SK-N-SH (cell line): ENCODE results near the gene ERC1. TPM values are rescaled to one million over a fixed set of nuclear protein-coding genes. Genes with fewer than 3 reads are reported as not detected.

Experiments used
- CTCF ChIA-PET: fragments of 300-600, 350-600 bp; formaldehyde crosslinking; extraction: SDS; loops from one replicate; lab custom pipeline; 2021; lab: Yijun Ruan, JAX
- POLR2A ChIA-PET: fragments of 350-600 bp; sonication (Branson Sonifier 250); formaldehyde crosslinking; extraction: SDS; loops from one replicate; lab custom pipeline; 2020; ENCODE audit warnings: antibody characterized with exemption, inconsistent platforms; lab: Yijun Ruan, JAX
- DNase-seq: peaks from one replicate; pipeline ENCODE4 v3.0.0; 2012
- H2AFZ ChIP-seq: fragments of 200-600 bp; sonication (generic); 2 replicates; pipeline ENCODE4 v1.8.1; 2016; ENCODE audit warnings: antibody characterized with exemption, mild to moderate bottlenecking, low read depth
- H3F3A ChIP-seq: fragments of 200-600 bp; sonication (generic); replicated peaks from 2 replicates; pipeline ENCODE3; 2016; ENCODE audit warnings: antibody characterized with exemption, mild to moderate bottlenecking; ENCODE audit not compliant: insufficient read depth
- H3K27ac ChIP-seq, 2 experiments: fragments of 200-500 bp in 1 of 2; fragments of 200-600 bp in 1 of 2; sonication (Bioruptor generic) in 1 of 2; sonication (generic), shearing (Covaris generic) in 1 of 2; 2 replicates each; pipeline versions ENCODE4 v1.5.1 to v1.6.1; 2014 to 2016; ENCODE audit warnings: low read depth in 2 of 2, inconsistent platforms in 1 of 2, low read length in 1 of 2, mild to moderate bottlenecking in 1 of 2, mixed read lengths in 1 of 2
- H3K27me3 ChIP-seq: fragments of 200-600 bp; sonication (generic), shearing (Covaris generic); 2 replicates; pipeline ENCODE4 v1.6.1; 2016; ENCODE audit warnings: mixed run types; ENCODE audit not compliant: insufficient read depth
- H3K36me3 ChIP-seq, 2 experiments: fragments of 200-500 bp in 1 of 2; fragments of 200-600 bp in 1 of 2; sonication (Bioruptor generic) in 1 of 2; sonication (generic) in 1 of 2; replicated peaks in 1 of 2; 2 replicates each; pipeline versions ENCODE3 to v1.5.1; 2014 to 2016; ENCODE audit warnings: low read length in 1 of 2, mild to moderate bottlenecking in 1 of 2; ENCODE audit not compliant: insufficient read depth in 2 of 2, control insufficient read depth in 1 of 2
- H3K4me1 ChIP-seq, 2 experiments: fragments of 200-500 bp in 1 of 2; fragments of 200-600 bp in 1 of 2; sonication (Bioruptor generic) in 1 of 2; sonication (generic), shearing (Covaris generic) in 1 of 2; 2 replicates each; pipeline versions ENCODE4 v1.5.1 to v1.6.1; 2014 to 2016; ENCODE audit warnings: low read depth in 1 of 2, low read length in 1 of 2, mixed run types in 1 of 2; ENCODE audit not compliant: insufficient read depth in 2 of 2, control insufficient read depth in 1 of 2
- H3K4me2 ChIP-seq: fragments of 200-600 bp; sonication (generic), shearing (Covaris generic); 2 replicates; pipeline ENCODE4 v1.6.1; 2017; ENCODE audit warnings: mixed run types
- H3K4me3 ChIP-seq, 2 experiments: fragments of 200-500 bp in 1 of 2; fragments of 200-600 bp in 1 of 2; sonication (Bioruptor generic) in 1 of 2; sonication (generic), shearing (Covaris generic) in 1 of 2; 2 replicates each; pipeline versions ENCODE4 v1.5.1 to v1.8.1; 2014 to 2016; ENCODE audit warnings: low read depth in 2 of 2, inconsistent platforms in 1 of 2, low read length in 1 of 2, mild to moderate bottlenecking in 1 of 2, mixed read lengths in 1 of 2, moderate library complexity in 1 of 2
- H3K79me2 ChIP-seq: fragments of 200-600 bp; sonication (generic); 2 replicates; pipeline ENCODE4 v1.8.1; 2017; ENCODE audit warnings: mild to moderate bottlenecking; ENCODE audit not compliant: insufficient read depth
- H3K9ac ChIP-seq: fragments of 200-600 bp; sonication (generic); 2 replicates; pipeline ENCODE4 v1.6.1; 2017; ENCODE audit warnings: mixed run types
- H3K9me2 ChIP-seq: fragments of 200-600 bp; sonication (generic); 2 replicates; pipeline ENCODE4 v1.6.1; 2017; ENCODE audit warnings: mixed run types
- H3K9me3 ChIP-seq: fragments of 200-600 bp; sonication (generic); 2 replicates; pipeline ENCODE4 v1.6.1; 2017; ENCODE audit warnings: mixed run types, mild to moderate bottlenecking, moderate library complexity
- H4K20me1 ChIP-seq: fragments of 200-600 bp; sonication (generic); 2 replicates; pipeline ENCODE4 v1.6.1; 2017; ENCODE audit warnings: mild to moderate bottlenecking, mixed run types; ENCODE audit not compliant: insufficient read depth
- EP300 ChIP-seq, 2 experiments: IDR thresholded peaks; 2 replicates each; pipeline versions ENCODE4 v1.4.0 to v1.6.1; 2012; ENCODE audit warnings: borderline replicate concordance in 1 of 2, low read depth in 1 of 2, low read length in 1 of 2
- FOXJ3 ChIP-seq: sonication (generic); formaldehyde crosslinking; IDR thresholded peaks from 2 replicates; pipeline ENCODE4 v1.5.1; 2020; ENCODE audit warnings: mild to moderate bottlenecking, missing genetic modification reagents
- FOXM1 ChIP-seq: IDR thresholded peaks from 2 replicates; pipeline ENCODE4 v1.4.0; 2012; ENCODE audit warnings: low read depth, mild to moderate bottlenecking
- JUND ChIP-seq: IDR thresholded peaks from 2 replicates; pipeline ENCODE4 v1.4.0; 2012
- MAX ChIP-seq: IDR thresholded peaks from 2 replicates; pipeline ENCODE4 v1.4.0; 2012; ENCODE audit warnings: low read depth
- NFIC ChIP-seq: IDR thresholded peaks from 2 replicates; pipeline ENCODE4 v1.4.0; 2012; ENCODE audit warnings: borderline replicate concordance
- PBX3 ChIP-seq: IDR thresholded peaks from 2 replicates; pipeline ENCODE4; 2012
- RCOR1 ChIP-seq: fragments of 150-350 bp; IDR thresholded peaks from 2 replicates; pipeline ENCODE4 v1.6.1; 2017; ENCODE audit warnings: antibody characterized with exemption, low read length
- REST ChIP-seq: IDR thresholded peaks from 2 replicates; pipeline ENCODE4 v1.6.1; 2012; ENCODE audit warnings: mild to moderate bottlenecking, low read depth, low read length, moderate library complexity
- RXRA ChIP-seq: IDR thresholded peaks from 2 replicates; pipeline ENCODE4 v1.4.0; 2012; ENCODE audit warnings: low read depth, mild to moderate bottlenecking, borderline replicate concordance
- TCF12 ChIP-seq: IDR thresholded peaks from 2 replicates; pipeline ENCODE4 v1.4.0; 2012
- WGBS: methylation state at CpG from one replicate; pipeline ENCODE4 v1.1.6; 2017; ENCODE audit warnings: low lambda C conversion rate; 5-methylcytosine and 5-hydroxymethylcytosine counted together
- polyA plus RNA-seq, 3 experiments: library from polyadenylated mRNA; depleted of rRNA; stranded (reverse); fragments of >200 nt; gene quantifications; 2 replicates each; pipeline ENCODE4 v1.2.3, GENCODE V29; 2012
- TF ChIP-seq, protein P1 (sequence below): fragments of 150-350 bp; IDR thresholded peaks from 2 replicates; pipeline ENCODE4 v1.6.1; 2017; ENCODE audit warnings: antibody characterized with exemption, low read length, low read depth, borderline replicate concordance

ERC1 gene
- polyA plus RNA-seq, 1 of the 3 experiments (the other 2 are of a cell fraction): 7.5 TPM

DNA sequence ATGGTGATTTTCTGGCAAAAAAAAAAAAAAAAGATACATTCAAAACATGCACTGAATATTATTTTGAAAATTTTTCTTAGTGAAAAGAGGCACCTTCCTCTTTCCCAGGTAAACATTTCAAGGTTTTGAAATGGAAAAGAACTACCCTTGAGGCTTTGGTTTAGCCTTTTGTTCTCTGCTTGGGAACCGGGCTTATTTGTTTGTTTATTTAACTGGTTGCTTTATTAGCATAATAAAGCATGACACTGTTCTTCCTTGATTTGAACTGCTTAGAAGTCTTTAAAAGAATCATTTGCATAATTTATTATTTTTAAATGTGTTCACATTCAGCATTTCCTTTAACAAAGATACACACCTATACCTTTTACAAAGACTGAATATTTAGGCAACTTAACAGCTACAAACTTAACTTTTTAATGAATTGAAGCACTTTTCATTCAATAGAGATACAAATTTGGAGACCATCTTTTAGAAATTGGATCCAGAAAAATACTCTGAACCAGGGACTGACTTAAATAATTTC, 428.9 kb downstream of the ERC1 start:
- no peaks in the 10 kb centered on the region for H3K4me1 ChIP-seq
- H3K79me2 ChIP-seq: no peaks in the 10 kb centered on the region
- H3K9me3 ChIP-seq: peaks cover 9% of the 10 kb centered on the region
- no peak overlapping the region for H3K9ac ChIP-seq
- H3K4me2 ChIP-seq: no peak overlapping the region
- ChIA-PET POLR2A (no interaction called here), CTCF (no interaction called here)
- H3K27me3 ChIP-seq: no peaks in the 10 kb centered on the region
- H3K27ac ChIP-seq: no peak overlapping the region
- H4K20me1 ChIP-seq: no peaks in the 10 kb centered on the region
- no peaks in the 10 kb centered on the region for H3F3A ChIP-seq
- TF ChIP-seq MAX (no peak), EP300 (IDR thresholded peaks at IDR 0.05; ENCODE audit: borderline replicate concordance in 1 of 2, low read depth in 1 of 2, low read length in 1 of 2) (no peak), RCOR1 (no peak), FOXJ3 (CRISPR knock-in tag) (no peak), JUND (no peak), TCF12 (no peak), FOXM1 (no peak), PBX3 (no peak), REST (no peak), NFIC (no peak), RXRA (no peak)
- TF ChIP-seq, protein P1, sequence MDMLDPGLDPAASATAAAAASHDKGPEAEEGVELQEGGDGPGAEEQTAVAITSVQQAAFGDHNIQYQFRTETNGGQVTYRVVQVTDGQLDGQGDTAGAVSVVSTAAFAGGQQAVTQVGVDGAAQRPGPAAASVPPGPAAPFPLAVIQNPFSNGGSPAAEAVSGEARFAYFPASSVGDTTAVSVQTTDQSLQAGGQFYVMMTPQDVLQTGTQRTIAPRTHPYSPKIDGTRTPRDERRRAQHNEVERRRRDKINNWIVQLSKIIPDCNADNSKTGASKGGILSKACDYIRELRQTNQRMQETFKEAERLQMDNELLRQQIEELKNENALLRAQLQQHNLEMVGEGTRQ: no peak
- DNase-seq: no peak
- 92% methylated on average over 1 of the region's 1 CpG for WGBS
- H3K9me2 ChIP-seq: no peaks in the 10 kb centered on the region
- peaks cover 5 to 22% of the 10 kb centered on the region in 2 experiments for H3K36me3 ChIP-seq
- H2AFZ ChIP-seq: no peak overlapping the region
- no peak overlapping the region for H3K4me3 ChIP-seq
